Measurements from ENCODE around the gene SP1.

GRCh38 chr12:53380794-53381730 lies 1.1 kb downstream of the SP1 start:
- TF ChIP-seq POLR2A (IDR thresholded peaks at IDR 0.05), result no peak
- TF ChIP-seq, protein P1, sequence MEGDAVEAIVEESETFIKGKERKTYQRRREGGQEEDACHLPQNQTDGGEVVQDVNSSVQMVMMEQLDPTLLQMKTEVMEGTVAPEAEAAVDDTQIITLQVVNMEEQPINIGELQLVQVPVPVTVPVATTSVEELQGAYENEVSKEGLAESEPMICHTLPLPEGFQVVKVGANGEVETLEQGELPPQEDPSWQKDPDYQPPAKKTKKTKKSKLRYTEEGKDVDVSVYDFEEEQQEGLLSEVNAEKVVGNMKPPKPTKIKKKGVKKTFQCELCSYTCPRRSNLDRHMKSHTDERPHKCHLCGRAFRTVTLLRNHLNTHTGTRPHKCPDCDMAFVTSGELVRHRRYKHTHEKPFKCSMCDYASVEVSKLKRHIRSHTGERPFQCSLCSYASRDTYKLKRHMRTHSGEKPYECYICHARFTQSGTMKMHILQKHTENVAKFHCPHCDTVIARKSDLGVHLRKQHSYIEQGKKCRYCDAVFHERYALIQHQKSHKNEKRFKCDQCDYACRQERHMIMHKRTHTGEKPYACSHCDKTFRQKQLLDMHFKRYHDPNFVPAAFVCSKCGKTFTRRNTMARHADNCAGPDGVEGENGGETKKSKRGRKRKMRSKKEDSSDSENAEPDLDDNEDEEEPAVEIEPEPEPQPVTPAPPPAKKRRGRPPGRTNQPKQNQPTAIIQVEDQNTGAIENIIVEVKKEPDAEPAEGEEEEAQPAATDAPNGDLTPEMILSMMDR (IDR thresholded peaks at IDR 0.05), result no peak

Data from testis (tissue), 2 donors.